ENCODE measurements around the gene SCFD2. TPM values are rescaled to one million over a fixed set of nuclear protein-coding genes. Genes with fewer than 3 reads are reported as not detected.

SCFD2 gene
- total RNA-seq, 1 donor from 2014 or later = 14.3 TPM

- no peak for TF ChIP-seq CTCF (IDR thresholded peaks at IDR 0.05)
- ATAC-seq (no peak), DNase-seq (no peak)
- H3K4me3 ChIP-seq = no peak overlapping the region
- H3K4me1 ChIP-seq = peaks cover 17% of the 10 kb centered on the region
- no peaks in the 10 kb centered on the region for H3K36me3 ChIP-seq
- intact Hi-C loops (cut with DNase I) = loop anchor here (10.0 kb wide), 1 partner anchor 116 kb away; no protein-coding TSS in a partner anchor
- no peak overlapping the region for H3K27ac ChIP-seq
- peaks cover 15% of the 10 kb centered on the region for H3K27me3 ChIP-seq
- no peaks in the 10 kb centered on the region for H3K9me3 ChIP-seq
Observed at GRCh38 chr4:52860361-52860760, 505.5 kb downstream of the SCFD2 start.

- ATAC-seq (no peak), DNase-seq (no peak)
- H3K27me3 ChIP-seq = peaks cover 4% of the 10 kb centered on the region
- no peaks in the 10 kb centered on the region for H3K9me3 ChIP-seq
- no peaks in the 10 kb centered on the region for H3K36me3 ChIP-seq
- no peak for TF ChIP-seq CTCF (IDR thresholded peaks at IDR 0.05)
- no peak overlapping the region for H3K27ac ChIP-seq
- peaks cover 5% of the 10 kb centered on the region for H3K4me1 ChIP-seq
- intact Hi-C loops (cut with DNase I) = no loop called here
- no peak overlapping the region for H3K4me3 ChIP-seq
Observed at GRCh38 chr4:52856801-52857200, 509.1 kb downstream of the SCFD2 start.

GRCh38 chr4:52853351-52853750 lies 512.5 kb downstream of the SCFD2 start:
- no peaks in the 10 kb centered on the region for H3K4me1 ChIP-seq
- no peaks in the 10 kb centered on the region for H3K36me3 ChIP-seq
- intact Hi-C loops (cut with DNase I) = no loop called here
- no peak for ATAC-seq
- DNase-seq = no peak
- no peak for TF ChIP-seq CTCF (IDR thresholded peaks at IDR 0.05)
- no peaks in the 10 kb centered on the region for H3K9me3 ChIP-seq
- no peak overlapping the region for H3K4me3 ChIP-seq
- H3K27ac ChIP-seq = no peak overlapping the region
- no peaks in the 10 kb centered on the region for H3K27me3 ChIP-seq

- H3K27me3 ChIP-seq = no peaks in the 10 kb centered on the region
- H3K27ac ChIP-seq = no peak overlapping the region
- no peak for TF ChIP-seq CTCF (IDR thresholded peaks at IDR 0.05)
- no peaks in the 10 kb centered on the region for H3K36me3 ChIP-seq
- ATAC-seq = no peak
- H3K4me1 ChIP-seq = no peaks in the 10 kb centered on the region
- intact Hi-C loops (cut with DNase I) = no loop called here
- H3K9me3 ChIP-seq = no peaks in the 10 kb centered on the region
- no peak for DNase-seq
- no peak overlapping the region for H3K4me3 ChIP-seq
Observed at GRCh38 chr4:52852711-52853110, 513.1 kb downstream of the SCFD2 start.

- Histone ChIP-seq H3K4me3 (no peak overlapping the region), H3K36me3 (no peaks in the 10 kb centered on the region), H3K9me3 (no peaks in the 10 kb centered on the region), H3K27ac (no peak overlapping the region), H3K27me3 (no peaks in the 10 kb centered on the region), H3K4me1 (no peaks in the 10 kb centered on the region)
- DNase-seq (no peak), ATAC-seq (no peak)
- intact Hi-C loops (cut with DNase I) = no loop called here
- TF ChIP-seq CTCF (IDR thresholded peaks at IDR 0.05) = no peak
Observed at GRCh38 chr4:52852041-52852440, 513.8 kb downstream of the SCFD2 start.
